Left renal pelvis (tissue), 4 donors: ENCODE measurements around the gene SPATA46. TPM values are rescaled to one million over a fixed set of nuclear protein-coding genes. Genes with fewer than 3 reads are reported as not detected.
A peak's percentile ranks its signal among the peaks of the same experiment; 100 is the strongest.
"Not testable (repeated sequence)": the region's sequence is repeated elsewhere in the genome, so short reads cannot be mapped to it uniquely, and the experiment has no call there.

Experiments used
- DNase-seq, 4 donors: peaks; one replicate each; pipeline ENCODE4 v3.0.0-alpha.2; 2013; ENCODE audit warnings: low read depth in 4 of 4, low spot score in 3 of 4
- polyA plus RNA-seq, 4 donors: library from polyadenylated mRNA; unstranded; fragments of 120-200 nt; gene quantifications; one replicate each; pipeline ENCODE4 v1.2.1, GENCODE V29; 2013; ENCODE audit not compliant: insufficient read length in 4 of 4

The SPATA46 gene
- polyA plus RNA-seq, 4 donors, result 0.08 to 3.8 (median 1.8) TPM

GRCh38 chr1:162359523-162360236 lies 17.0 kb downstream of the SPATA46 start:
- no peak for DNase-seq

GRCh38 chr1:162358928-162359327 lies 17.7 kb downstream of the SPATA46 start:
- DNase-seq, result no peak

GRCh38 chr1:162357681-162358266 lies 18.9 kb downstream of the SPATA46 start:
- DNase-seq, result no peak

- DNase-seq, result no peak
These were observed 23.0 kb downstream of the SPATA46 start for GRCh38 chr1:162353702-162354101.

- no peak for DNase-seq
These were observed 23.6 kb downstream of the SPATA46 start for GRCh38 chr1:162353078-162353477.

GRCh38 chr1:162351874-162352273 lies 24.8 kb downstream of the SPATA46 start:
- DNase-seq, result not testable (repeated sequence)

GRCh38 chr1:162351246-162351842 lies 25.3 kb downstream of the SPATA46 start:
- no peak for DNase-seq

GRCh38 chr1:162349635-162350330 lies 26.9 kb downstream of the SPATA46 start:
- peak in 3 of 4 donors; percentile 24 to 45 (median 34) for DNase-seq

GRCh38 chr1:162347281-162347680 lies 29.4 kb downstream of the SPATA46 start:
- no peak for DNase-seq

- DNase-seq, result no peak
These were observed 33.2 kb downstream of the SPATA46 start for GRCh38 chr1:162343470-162343869.

GRCh38 chr1:162342452-162342983 lies 34.1 kb downstream of the SPATA46 start:
- DNase-seq, result no peak

GRCh38 chr1:162336621-162337285 lies 39.9 kb downstream of the SPATA46 start:
- DNase-seq, result no peak

- DNase-seq, result no peak
These were observed 41.5 kb downstream of the SPATA46 start for GRCh38 chr1:162335126-162335525.

GRCh38 chr1:162333991-162334390 lies 42.7 kb downstream of the SPATA46 start:
- no peak for DNase-seq

- DNase-seq, result no peak
These were observed 46.8 kb downstream of the SPATA46 start for GRCh38 chr1:162329826-162330225.

GRCh38 chr1:162328512-162328911 lies 48.1 kb downstream of the SPATA46 start:
- DNase-seq, result no peak

- no peak for DNase-seq
These were observed 48.9 kb downstream of the SPATA46 start for GRCh38 chr1:162327788-162328165.

- no peak for DNase-seq
These were observed 49.4 kb downstream of the SPATA46 start for GRCh38 chr1:162327144-162327787.

- no peak for DNase-seq
These were observed 50.1 kb downstream of the SPATA46 start for GRCh38 chr1:162326559-162326958.

- no peak for DNase-seq
These were observed 52.3 kb downstream of the SPATA46 start for GRCh38 chr1:162324396-162324795.
